ENCODE measurements around the gene ID3.

ID3 gene

DNA sequence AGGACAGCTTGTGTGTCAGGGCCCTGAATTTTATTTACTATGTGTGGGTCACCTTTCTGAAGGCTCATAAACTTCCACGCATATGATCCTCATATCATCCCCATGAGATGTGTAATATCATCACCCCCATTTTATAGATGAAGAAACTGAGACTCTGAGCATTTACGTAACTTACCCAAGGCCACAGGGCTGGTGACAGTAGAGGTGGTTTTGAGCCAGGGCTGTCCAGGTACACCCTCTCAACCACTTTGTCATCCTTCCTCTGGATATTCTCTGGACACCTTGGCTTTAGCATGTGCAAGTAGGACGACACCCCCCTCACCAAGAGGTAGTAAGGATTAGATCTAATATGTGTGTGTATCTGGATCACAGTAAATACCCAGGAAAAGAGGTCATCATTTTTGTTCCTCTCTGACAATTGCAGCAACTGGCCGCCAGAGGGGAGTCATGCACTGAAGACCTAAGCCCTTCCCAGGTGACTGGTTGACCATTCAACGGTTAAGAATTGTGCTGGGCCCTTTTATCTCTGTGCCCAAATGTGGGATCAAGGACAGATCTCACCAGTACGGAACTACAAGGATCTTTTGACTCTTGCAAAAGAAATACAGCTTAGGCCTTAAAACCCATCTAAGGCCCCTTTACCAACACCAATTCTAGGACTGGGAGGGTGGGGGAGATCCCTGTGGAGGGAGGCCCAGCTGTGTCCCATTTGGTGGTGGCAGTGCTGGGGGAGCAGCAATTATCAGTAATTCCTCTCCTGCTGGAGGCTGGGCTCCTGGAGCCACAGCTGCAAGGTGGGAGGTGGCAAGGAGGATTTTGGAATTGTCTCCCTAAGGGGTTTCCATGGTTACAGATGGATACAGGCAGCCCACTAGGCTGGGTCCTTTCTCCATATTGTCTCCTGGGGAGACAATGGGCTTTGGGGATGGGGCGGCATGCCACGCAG is 14.6 kb downstream of the ID3 start:
- CTCF ChIA-PET = interaction anchor here (0.6 to 18.2 kb wide), 30 partner anchors 9 to 499 kb away, joined by 3 to 506 read pairs (median 4); partner anchors contain the start of genes E2F2 and RPL11
- TF ChIP-seq ZNF521 (tag by site-specific recombination; IDR thresholded peaks at IDR 0.05) (no peak), PRDM1 (tag by site-specific recombination; IDR thresholded peaks at IDR 0.05) (no peak), ZNF37A (tag by site-specific recombination; IDR thresholded peaks at IDR 0.05) (no peak), SP7 (tag by site-specific recombination; IDR thresholded peaks at IDR 0.05) (0 out of 2 replicates have a peak, but pooled peaks have one; percentile 10), SALL2 (tag by site-specific recombination; IDR thresholded peaks at IDR 0.05; ENCODE audit: borderline replicate concordance) (no peak), ZSCAN30 (tag by site-specific recombination; IDR thresholded peaks at IDR 0.05) (0 out of 2 replicates have a peak, but pooled peaks have one; percentile 25), ZNF335 (tag by site-specific recombination; conservative IDR thresholded peaks at IDR 0.05) (peak; percentile 30), ZBTB8A (tag by site-specific recombination; IDR thresholded peaks at IDR 0.05) (peak; percentile 79), ZIC2 (tag by site-specific recombination; IDR thresholded peaks at IDR 0.05) (peak; percentile 48; the same call in 1 of the 2 replicates), ZNF660 (tag by site-specific recombination; IDR thresholded peaks at IDR 0.05) (peak; percentile 100), ZNF768 (tag by site-specific recombination; IDR thresholded peaks at IDR 0.05) (peak; percentile 79; the same call in 1 of the 2 replicates), RBAK (tag by site-specific recombination; IDR thresholded peaks at IDR 0.05) (no peak), MYNN (tag by site-specific recombination; IDR thresholded peaks at IDR 0.05; ENCODE audit: borderline replicate concordance) (no peak), ZNF19 (tag by site-specific recombination; IDR thresholded peaks at IDR 0.05; ENCODE audit: low read depth) (no peak), GLIS1 (tag by site-specific recombination; IDR thresholded peaks at IDR 0.05) (peak; percentile 78), ZNF707 (tag by site-specific recombination; IDR thresholded peaks at IDR 0.05) (no peak), ZNF654 (tag by site-specific recombination; IDR thresholded peaks at IDR 0.05; ENCODE audit: low read depth) (peak; percentile 88)
- TF ChIP-seq, protein P1, sequence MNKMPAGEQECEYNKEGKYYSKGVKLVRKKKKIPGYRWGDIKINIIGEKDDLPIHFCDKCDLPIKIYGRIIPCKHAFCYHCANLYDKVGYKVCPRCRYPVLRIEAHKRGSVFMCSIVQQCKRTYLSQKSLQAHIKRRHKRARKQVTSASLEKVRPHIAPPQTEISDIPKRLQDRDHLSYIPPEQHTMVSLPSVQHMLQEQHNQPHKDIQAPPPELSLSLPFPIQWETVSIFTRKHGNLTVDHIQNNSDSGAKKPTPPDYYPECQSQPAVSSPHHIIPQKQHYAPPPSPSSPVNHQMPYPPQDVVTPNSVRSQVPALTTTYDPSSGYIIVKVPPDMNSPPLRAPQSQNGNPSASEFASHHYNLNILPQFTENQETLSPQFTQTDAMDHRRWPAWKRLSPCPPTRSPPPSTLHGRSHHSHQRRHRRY (tag by site-specific recombination; IDR thresholded peaks at IDR 0.05) = no peak
- TF ChIP-seq, protein P2, sequence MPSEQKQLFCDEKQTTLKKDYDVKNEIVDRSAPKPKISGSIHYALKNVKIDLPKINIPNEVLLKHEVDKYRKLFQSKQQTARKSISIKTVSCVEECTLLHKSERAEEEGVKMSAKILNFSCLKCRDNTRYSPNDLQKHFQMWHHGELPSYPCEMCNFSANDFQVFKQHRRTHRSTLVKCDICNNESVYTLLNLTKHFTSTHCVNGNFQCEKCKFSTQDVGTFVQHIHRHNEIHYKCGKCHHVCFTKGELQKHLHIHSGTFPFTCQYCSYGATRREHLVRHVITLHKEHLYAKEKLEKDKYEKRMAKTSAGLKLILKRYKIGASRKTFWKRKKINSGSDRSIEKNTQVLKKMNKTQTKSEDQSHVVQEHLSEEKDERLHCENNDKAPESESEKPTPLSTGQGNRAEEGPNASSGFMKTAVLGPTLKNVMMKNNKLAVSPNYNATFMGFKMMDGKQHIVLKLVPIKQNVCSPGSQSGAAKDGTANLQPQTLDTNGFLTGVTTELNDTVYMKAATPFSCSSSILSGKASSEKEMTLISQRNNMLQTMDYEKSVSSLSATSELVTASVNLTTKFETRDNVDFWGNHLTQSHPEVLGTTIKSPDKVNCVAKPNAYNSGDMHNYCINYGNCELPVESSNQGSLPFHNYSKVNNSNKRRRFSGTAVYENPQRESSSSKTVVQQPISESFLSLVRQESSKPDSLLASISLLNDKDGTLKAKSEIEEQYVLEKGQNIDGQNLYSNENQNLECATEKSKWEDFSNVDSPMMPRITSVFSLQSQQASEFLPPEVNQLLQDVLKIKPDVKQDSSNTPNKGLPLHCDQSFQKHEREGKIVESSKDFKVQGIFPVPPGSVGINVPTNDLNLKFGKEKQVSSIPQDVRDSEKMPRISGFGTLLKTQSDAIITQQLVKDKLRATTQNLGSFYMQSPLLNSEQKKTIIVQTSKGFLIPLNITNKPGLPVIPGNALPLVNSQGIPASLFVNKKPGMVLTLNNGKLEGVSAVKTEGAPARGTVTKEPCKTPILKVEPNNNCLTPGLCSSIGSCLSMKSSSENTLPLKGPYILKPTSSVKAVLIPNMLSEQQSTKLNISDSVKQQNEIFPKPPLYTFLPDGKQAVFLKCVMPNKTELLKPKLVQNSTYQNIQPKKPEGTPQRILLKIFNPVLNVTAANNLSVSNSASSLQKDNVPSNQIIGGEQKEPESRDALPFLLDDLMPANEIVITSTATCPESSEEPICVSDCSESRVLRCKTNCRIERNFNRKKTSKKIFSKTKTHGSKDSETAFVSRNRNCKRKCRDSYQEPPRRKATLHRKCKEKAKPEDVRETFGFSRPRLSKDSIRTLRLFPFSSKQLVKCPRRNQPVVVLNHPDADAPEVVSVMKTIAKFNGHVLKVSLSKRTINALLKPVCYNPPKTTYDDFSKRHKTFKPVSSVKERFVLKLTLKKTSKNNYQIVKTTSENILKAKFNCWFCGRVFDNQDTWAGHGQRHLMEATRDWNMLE (tag by site-specific recombination; conservative IDR thresholded peaks at IDR 0.05; ENCODE audit: low read depth) = no peak
- TF ChIP-seq, protein P3, sequence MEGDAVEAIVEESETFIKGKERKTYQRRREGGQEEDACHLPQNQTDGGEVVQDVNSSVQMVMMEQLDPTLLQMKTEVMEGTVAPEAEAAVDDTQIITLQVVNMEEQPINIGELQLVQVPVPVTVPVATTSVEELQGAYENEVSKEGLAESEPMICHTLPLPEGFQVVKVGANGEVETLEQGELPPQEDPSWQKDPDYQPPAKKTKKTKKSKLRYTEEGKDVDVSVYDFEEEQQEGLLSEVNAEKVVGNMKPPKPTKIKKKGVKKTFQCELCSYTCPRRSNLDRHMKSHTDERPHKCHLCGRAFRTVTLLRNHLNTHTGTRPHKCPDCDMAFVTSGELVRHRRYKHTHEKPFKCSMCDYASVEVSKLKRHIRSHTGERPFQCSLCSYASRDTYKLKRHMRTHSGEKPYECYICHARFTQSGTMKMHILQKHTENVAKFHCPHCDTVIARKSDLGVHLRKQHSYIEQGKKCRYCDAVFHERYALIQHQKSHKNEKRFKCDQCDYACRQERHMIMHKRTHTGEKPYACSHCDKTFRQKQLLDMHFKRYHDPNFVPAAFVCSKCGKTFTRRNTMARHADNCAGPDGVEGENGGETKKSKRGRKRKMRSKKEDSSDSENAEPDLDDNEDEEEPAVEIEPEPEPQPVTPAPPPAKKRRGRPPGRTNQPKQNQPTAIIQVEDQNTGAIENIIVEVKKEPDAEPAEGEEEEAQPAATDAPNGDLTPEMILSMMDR (tag by site-specific recombination; IDR thresholded peaks at IDR 0.05) = peak; percentile 77
- Histone ChIP-seq H3K9me3 (ENCODE audit: control insufficient read depth, insufficient read depth, low read depth, low read length) (no peaks in the 10 kb centered on the region), H3K36me3 (ENCODE audit: control insufficient read depth in 2 of 2, insufficient read depth in 1 of 2, low read length in 2 of 2) (no peaks in the 10 kb centered on the region), H3K4me3 (ENCODE audit: low read depth, low read length) (no peak overlapping the region), H3K4me1 (ENCODE audit: control insufficient read depth, insufficient read depth, low read length) (no peaks in the 10 kb centered on the region), H3K27ac (ENCODE audit: extremely low read depth, low read depth, low read length) (no peak overlapping the region)
- POLR2A ChIA-PET = interaction anchor here (0.9 to 2.3 kb wide), 4 partner anchors 14 to 93 kb away, joined by 3 to 11 read pairs (median 6); partner anchors contain the start of gene ID3

Measured in HEK293 (cell line).